IgD-negative memory B cell (primary cell): ENCODE data around the gene ARHGAP8. TPM values are rescaled to one million over a fixed set of nuclear protein-coding genes. Genes with fewer than 3 reads are reported as not detected.

Experiments
- H3K27ac Mint-ChIP-seq, 3 donors: one replicate each; pipeline ENCODE4 v1.8.0; 2020 to 2022; ENCODE audit warnings: mild to moderate bottlenecking in 3 of 3, mixed read lengths in 3 of 3, moderate library complexity in 1 of 3
- H3K27me3 Mint-ChIP-seq: one replicate; pipeline ENCODE4 v1.8.0; 2021; ENCODE audit warnings: mixed read lengths
- H3K36me3 Mint-ChIP-seq: one replicate; pipeline ENCODE4 v1.8.0; 2020; ENCODE audit warnings: mild to moderate bottlenecking, mixed read lengths
- H3K4me1 Mint-ChIP-seq, 3 donors: one replicate each; pipeline ENCODE4 v1.8.0; 2020 to 2022; ENCODE audit warnings: mixed read lengths in 3 of 3, mild to moderate bottlenecking in 1 of 3
- H3K4me3 Mint-ChIP-seq, 4 donors: one replicate each; pipeline ENCODE4 v1.8.0; 2020 to 2022; ENCODE audit warnings: mild to moderate bottlenecking in 4 of 4, mixed read lengths in 4 of 4, moderate library complexity in 3 of 4
- H3K9me3 Mint-ChIP-seq, 3 donors: one replicate each; pipeline ENCODE4 v1.8.0; 2020 to 2021; ENCODE audit warnings: mixed read lengths in 3 of 3, mild to moderate bottlenecking in 1 of 3
- polyA plus RNA-seq: library from polyadenylated mRNA; unstranded; fragments of 300-500 nt; fragmentation: Illumina TruSeq; gene quantifications from one replicate; pipeline ENCODE4 v1.2.3, GENCODE V29; 2021

ARHGAP8 gene
- polyA plus RNA-seq, 1 donor from 2014 or later: not detected

- Mint-ChIP-seq H3K4me1 (peaks cover 8 to 22% (median 11%) of the 10 kb centered on the region in 3 donors), H3K4me3 (peak overlapping the region in 3 of 4 donors; percentile 1 to 46 (median 6)), H3K36me3 (no peaks in the 10 kb centered on the region), H3K27me3 (no peaks in the 10 kb centered on the region), H3K9me3 (no peaks in the 10 kb centered on the region), H3K27ac (peak overlapping the region; percentile 3 to 33 (median 14))
Measured at GRCh38 chr22:44718418-44718817, 34.0 kb upstream of the ARHGAP8 start.

- H3K4me1 Mint-ChIP-seq: peaks cover 8 to 18% (median 11%) of the 10 kb centered on the region in 3 donors
- H3K36me3 Mint-ChIP-seq: no peaks in the 10 kb centered on the region
- H3K9me3 Mint-ChIP-seq: no peaks in the 10 kb centered on the region
- H3K27me3 Mint-ChIP-seq: no peaks in the 10 kb centered on the region
- H3K27ac Mint-ChIP-seq: peak overlapping the region in 2 of 3 donors; percentile 26 to 78
- H3K4me3 Mint-ChIP-seq: no peak overlapping the region
Measured at GRCh38 chr22:44719586-44720368, 32.6 kb upstream of the ARHGAP8 start.

GRCh38 chr22:44721213-44721612, 31.2 kb upstream of the ARHGAP8 start:
- Mint-ChIP-seq H3K36me3 (no peaks in the 10 kb centered on the region), H3K9me3 (no peaks in the 10 kb centered on the region), H3K27me3 (no peaks in the 10 kb centered on the region), H3K4me3 (peak overlapping the region in 1 of 4 donors; percentile 23), H3K4me1 (peaks cover 8 to 18% (median 11%) of the 10 kb centered on the region in 3 donors), H3K27ac (peak overlapping the region in 1 of 3 donors; percentile 14)

- no peak overlapping the region for H3K27ac Mint-ChIP-seq
- no peaks in the 10 kb centered on the region for H3K36me3 Mint-ChIP-seq
- H3K27me3 Mint-ChIP-seq: no peaks in the 10 kb centered on the region
- H3K4me3 Mint-ChIP-seq: no peak overlapping the region
- H3K4me1 Mint-ChIP-seq: peaks cover 8 to 18% (median 9%) of the 10 kb centered on the region in 3 donors
- H3K9me3 Mint-ChIP-seq: no peaks in the 10 kb centered on the region
Measured at GRCh38 chr22:44722611-44723010, 29.8 kb upstream of the ARHGAP8 start.

GRCh38 chr22:44723801-44724200, 28.6 kb upstream of the ARHGAP8 start:
- Mint-ChIP-seq H3K27ac (no peak overlapping the region), H3K27me3 (no peaks in the 10 kb centered on the region), H3K4me3 (no peak overlapping the region), H3K4me1 (peaks cover 1 to 9% (median 4%) of the 10 kb centered on the region in 3 donors), H3K9me3 (no peaks in the 10 kb centered on the region), H3K36me3 (no peaks in the 10 kb centered on the region)

- Mint-ChIP-seq H3K27me3 (no peaks in the 10 kb centered on the region), H3K36me3 (no peaks in the 10 kb centered on the region), H3K27ac (peak overlapping the region in 1 of 3 donors; percentile 62), H3K4me1 (peaks cover 0 to 7% (median 3%) of the 10 kb centered on the region in 3 donors), H3K4me3 (no peak overlapping the region), H3K9me3 (no peaks in the 10 kb centered on the region)
Measured at GRCh38 chr22:44724416-44724815, 28.0 kb upstream of the ARHGAP8 start.

- Mint-ChIP-seq H3K27me3 (no peaks in the 10 kb centered on the region), H3K4me3 (no peak overlapping the region), H3K27ac (no peak overlapping the region), H3K9me3 (no peaks in the 10 kb centered on the region), H3K36me3 (no peaks in the 10 kb centered on the region), H3K4me1 (peaks cover 0 to 7% (median 3%) of the 10 kb centered on the region in 3 donors)
Measured at GRCh38 chr22:44724859-44725258, 27.5 kb upstream of the ARHGAP8 start.

GRCh38 chr22:44726439-44726838, 25.9 kb upstream of the ARHGAP8 start:
- Mint-ChIP-seq H3K36me3 (no peaks in the 10 kb centered on the region), H3K27me3 (no peaks in the 10 kb centered on the region), H3K4me1 (peaks cover 0 to 3% (median 0%) of the 10 kb centered on the region in 3 donors), H3K9me3 (no peaks in the 10 kb centered on the region), H3K4me3 (no peak overlapping the region), H3K27ac (no peak overlapping the region)

GRCh38 chr22:44727148-44727547, 25.2 kb upstream of the ARHGAP8 start:
- no peak overlapping the region for H3K27ac Mint-ChIP-seq
- no peaks in the 10 kb centered on the region for H3K9me3 Mint-ChIP-seq
- no peaks in the 10 kb centered on the region for H3K36me3 Mint-ChIP-seq
- no peak overlapping the region for H3K4me3 Mint-ChIP-seq
- peaks cover 0 to 2% (median 0%) of the 10 kb centered on the region in 3 donors for H3K4me1 Mint-ChIP-seq
- H3K27me3 Mint-ChIP-seq: no peaks in the 10 kb centered on the region

GRCh38 chr22:44727709-44728108, 24.7 kb upstream of the ARHGAP8 start:
- no peaks in the 10 kb centered on the region for H3K27me3 Mint-ChIP-seq
- H3K4me1 Mint-ChIP-seq: peaks cover 0 to 2% (median 0%) of the 10 kb centered on the region in 3 donors
- no peaks in the 10 kb centered on the region for H3K9me3 Mint-ChIP-seq
- H3K36me3 Mint-ChIP-seq: no peaks in the 10 kb centered on the region
- no peak overlapping the region for H3K27ac Mint-ChIP-seq
- H3K4me3 Mint-ChIP-seq: no peak overlapping the region

GRCh38 chr22:44728761-44729324, 23.5 kb upstream of the ARHGAP8 start:
- H3K27ac Mint-ChIP-seq: no peak overlapping the region
- H3K4me1 Mint-ChIP-seq: peaks cover 0 to 2% (median 0%) of the 10 kb centered on the region in 3 donors
- H3K4me3 Mint-ChIP-seq: no peak overlapping the region
- no peaks in the 10 kb centered on the region for H3K36me3 Mint-ChIP-seq
- no peaks in the 10 kb centered on the region for H3K27me3 Mint-ChIP-seq
- no peaks in the 10 kb centered on the region for H3K9me3 Mint-ChIP-seq

GRCh38 chr22:44729391-44730021, 22.9 kb upstream of the ARHGAP8 start:
- H3K4me3 Mint-ChIP-seq: no peak overlapping the region
- H3K27ac Mint-ChIP-seq: no peak overlapping the region
- H3K4me1 Mint-ChIP-seq: peaks cover 0 to 2% (median 0%) of the 10 kb centered on the region in 3 donors
- no peaks in the 10 kb centered on the region for H3K36me3 Mint-ChIP-seq
- no peaks in the 10 kb centered on the region for H3K27me3 Mint-ChIP-seq
- H3K9me3 Mint-ChIP-seq: no peaks in the 10 kb centered on the region

- no peaks in the 10 kb centered on the region for H3K36me3 Mint-ChIP-seq
- peaks cover 0 to 2% (median 0%) of the 10 kb centered on the region in 3 donors for H3K4me1 Mint-ChIP-seq
- H3K27me3 Mint-ChIP-seq: no peaks in the 10 kb centered on the region
- no peak overlapping the region for H3K4me3 Mint-ChIP-seq
- no peak overlapping the region for H3K27ac Mint-ChIP-seq
- H3K9me3 Mint-ChIP-seq: no peaks in the 10 kb centered on the region
Measured at GRCh38 chr22:44730022-44730393, 22.4 kb upstream of the ARHGAP8 start.

GRCh38 chr22:44730490-44731356, 21.7 kb upstream of the ARHGAP8 start:
- H3K27me3 Mint-ChIP-seq: no peaks in the 10 kb centered on the region
- no peaks in the 10 kb centered on the region for H3K36me3 Mint-ChIP-seq
- no peak overlapping the region for H3K4me3 Mint-ChIP-seq
- H3K27ac Mint-ChIP-seq: peak overlapping the region in 1 of 3 donors; percentile 9
- no peaks in the 10 kb centered on the region for H3K9me3 Mint-ChIP-seq
- H3K4me1 Mint-ChIP-seq: peaks cover 0 to 2% (median 0%) of the 10 kb centered on the region in 3 donors
